ENCODE data around the gene LSAMP.
"Not testable (repeated sequence)": the region's sequence is repeated elsewhere in the genome, so short reads cannot be mapped to it uniquely, and the experiment has no call there.

The LSAMP gene

GRCh38 chr3:115828401-115828800, 616.9 kb downstream of the LSAMP start:
- no peak for DNase-seq

- DNase-seq = no peak
Observed at GRCh38 chr3:115827495-115827894, 617.8 kb downstream of the LSAMP start.

GRCh38 chr3:115825046-115825445, 620.2 kb downstream of the LSAMP start:
- peak; percentile 78 for DNase-seq

- DNase-seq = no peak
Observed at GRCh38 chr3:115823083-115823482, 622.2 kb downstream of the LSAMP start.

GRCh38 chr3:115822579-115822978, 622.7 kb downstream of the LSAMP start:
- no peak for DNase-seq

GRCh38 chr3:115819785-115820384, 625.4 kb downstream of the LSAMP start:
- peak; percentile 87 for DNase-seq

- DNase-seq = peak; percentile 79
Observed at GRCh38 chr3:115814778-115815380, 630.4 kb downstream of the LSAMP start.

GRCh38 chr3:115814006-115814405, 631.3 kb downstream of the LSAMP start:
- DNase-seq = no peak

- DNase-seq = peak; percentile 13
Observed at GRCh38 chr3:115808816-115809215, 636.5 kb downstream of the LSAMP start.

GRCh38 chr3:115808244-115808643, 637.0 kb downstream of the LSAMP start:
- DNase-seq = peak; percentile 8

GRCh38 chr3:115806501-115806900, 638.8 kb downstream of the LSAMP start:
- DNase-seq = peak; percentile 40

- no peak for DNase-seq
Observed at GRCh38 chr3:115805520-115805919, 639.8 kb downstream of the LSAMP start.

- DNase-seq = peak; percentile 88
Observed at GRCh38 chr3:115804713-115805119, 640.6 kb downstream of the LSAMP start.

- DNase-seq = no peak
Observed at GRCh38 chr3:115804200-115804599, 641.1 kb downstream of the LSAMP start.

- no peak for DNase-seq
Observed at GRCh38 chr3:115803661-115804060, 641.6 kb downstream of the LSAMP start.

- peak; percentile 68 for DNase-seq
Observed at GRCh38 chr3:115800489-115801075, 644.7 kb downstream of the LSAMP start.

- not testable (repeated sequence) for DNase-seq
Observed at GRCh38 chr3:115800065-115800464, 645.2 kb downstream of the LSAMP start.

GRCh38 chr3:115792206-115792955, 652.9 kb downstream of the LSAMP start:
- DNase-seq = peak; percentile 60

GRCh38 chr3:115791271-115792153, 653.8 kb downstream of the LSAMP start:
- not testable (repeated sequence) for DNase-seq

GRCh38 chr3:115790759-115791158, 654.5 kb downstream of the LSAMP start:
- peak; percentile 97 for DNase-seq

GRCh38 chr3:115789481-115789880, 655.8 kb downstream of the LSAMP start:
- no peak for DNase-seq

GRCh38 chr3:115788921-115789470, 656.3 kb downstream of the LSAMP start:
- peak; percentile 99 for DNase-seq

All from fibroblast of upper back skin (primary cell).